GM12878 (cell line): Measurements from ENCODE around the gene ANKRD40CL. TPM values are rescaled to one million over a fixed set of nuclear protein-coding genes. Genes with fewer than 3 reads are reported as not detected.

ENCODE experiments used
- ATAC-seq: fragments of 200-7000 bp; cut with Tn5 transposase; 3 replicates; pipeline ENCODE4 v1.9.1; 2020; ENCODE audit warnings: mild to moderate bottlenecking, moderate library complexity
- BruUV-seq: library from RNA; stranded (reverse); fragments of 400-500 nt; replicated peaks from 2 replicates; lab custom pipeline; 2021; lab: Mats Ljungman, UMichigan
- CTCF ChIA-PET: fragments of 300-600 bp; sonication (Branson Sonifier 250); formaldehyde crosslinking; extraction: SDS; loops from one replicate; lab custom pipeline; 2021; ENCODE audit warnings: inconsistent platforms; lab: Yijun Ruan, JAX
- POLR2A ChIA-PET: fragments of 350-600 bp; formaldehyde crosslinking; extraction: SDS; loops from one replicate; lab custom pipeline; 2021; ENCODE audit warnings: inconsistent platforms; lab: Charles Lee
- RAD21 ChIA-PET: fragments of 300-600 bp; sonication (Branson Sonifier 250); formaldehyde crosslinking; loops from one replicate; lab custom pipeline; 2023; ENCODE audit warnings: antibody characterized with exemption; ENCODE audit not compliant: unreplicated experiment; lab: Charles Lee
- SMC1A ChIA-PET: fragments of 300-600 bp; sonication (Branson Sonifier 250); formaldehyde crosslinking; loops from one replicate; lab custom pipeline; 2023; ENCODE audit not compliant: unreplicated experiment, uncharacterized antibody; lab: Charles Lee
- DNase-seq: peaks from one replicate; pipeline ENCODE4 v3.0.0-alpha.2; 2011; ENCODE audit warnings: low read depth, low spot score
- FAIRE-seq: peaks from 3 replicates; lab custom pipeline; 2011; peaks lifted over from hg19 to GRCh38; lab: Jason Lieb, UNC
- H2AFZ ChIP-seq: 2 replicates; pipeline ENCODE4 v1.6.0; 2011; ENCODE audit warnings: low read depth, low read length, control low read depth; ENCODE audit not compliant: control insufficient read depth
- H3K27ac ChIP-seq: 2 replicates; pipeline ENCODE4 v1.5.1; 2011; ENCODE audit warnings: control low read depth; ENCODE audit not compliant: control insufficient read depth, insufficient read depth
- H3K27me3 ChIP-seq, 2 experiments: replicated peaks in 1 of 2; 2 replicates each; pipeline versions ENCODE4 v1.6.0 to v1.6.1; 2011; ENCODE audit warnings: low read length in 1 of 2; ENCODE audit not compliant: control insufficient read depth in 2 of 2, insufficient read depth in 2 of 2
- H3K36me3 ChIP-seq, 2 experiments: 2 replicates each; pipeline ENCODE4 v1.5.1; 2011; ENCODE audit warnings: low read length in 1 of 2; ENCODE audit not compliant: control insufficient read depth in 2 of 2, insufficient read depth in 2 of 2
- H3K4me1 ChIP-seq: 2 replicates; pipeline ENCODE4 v1.6.1; 2011; ENCODE audit warnings: mild to moderate bottlenecking, low read length, moderate library complexity, mixed read lengths; ENCODE audit not compliant: control insufficient read depth, insufficient read depth
- H3K4me2 ChIP-seq: 2 replicates; pipeline ENCODE4 v1.6.0; 2011; ENCODE audit warnings: control low read depth; ENCODE audit not compliant: control insufficient read depth, insufficient read depth
- H3K4me3 ChIP-seq: fragments of 200-600 bp; sonication (generic); 2 replicates; pipeline ENCODE4 v1.5.1; 2016
- H3K79me2 ChIP-seq: 2 replicates; pipeline ENCODE4 v1.6.0; 2011; ENCODE audit warnings: low read length; ENCODE audit not compliant: control insufficient read depth, insufficient read depth
- H3K9ac ChIP-seq: 2 replicates; pipeline ENCODE4 v1.8.0; 2011; ENCODE audit warnings: low read length, control low read depth, mixed read lengths; ENCODE audit not compliant: control insufficient read depth, insufficient read depth
- H3K9me3 ChIP-seq: replicated peaks from 3 replicates; pipeline ENCODE4 v1.5.1; 2011; ENCODE audit warnings: mild to moderate bottlenecking, low read length; ENCODE audit not compliant: control insufficient read depth, insufficient read depth
- H4K20me1 ChIP-seq: 2 replicates; pipeline ENCODE4 v1.6.0; 2011; ENCODE audit not compliant: control insufficient read depth, insufficient read depth
- KDM1A ChIP-seq: fragments of 200-600 bp; sonication (generic); IDR thresholded peaks from 2 replicates; pipeline ENCODE4 v1.6.1; 2016; ENCODE audit warnings: borderline replicate concordance
- MTA2 ChIP-seq: fragments of 450-650 bp; IDR thresholded peaks from 2 replicates; pipeline ENCODE4 v1.6.1; 2016; ENCODE audit warnings: low read depth, mild to moderate bottlenecking, moderate library complexity
- MYC ChIP-seq: IDR thresholded peaks from 2 replicates; pipeline ENCODE4 v1.6.1; 2011; ENCODE audit warnings: mild to moderate bottlenecking, low read length, moderate library complexity, inconsistent platforms; ENCODE audit not compliant: insufficient read depth, insufficient replicate concordance, insufficient read length, severe bottlenecking
- NBN ChIP-seq: fragments of 450-650 bp; IDR thresholded peaks from 2 replicates; pipeline ENCODE4 v1.6.1; 2016
- SKIL ChIP-seq: fragments of 450-650 bp; IDR thresholded peaks from 2 replicates; pipeline ENCODE4 v1.6.1; 2017; ENCODE audit warnings: mild to moderate bottlenecking, low read depth, inconsistent platforms; ENCODE audit not compliant: poor library complexity, severe bottlenecking
- TCF3 ChIP-seq: IDR thresholded peaks from 2 replicates; pipeline ENCODE4 v1.6.1; 2012; ENCODE audit warnings: low read depth, mild to moderate bottlenecking, low read length, borderline replicate concordance; ENCODE audit not compliant: insufficient read depth
- WRNIP1 ChIP-seq: IDR thresholded peaks from 2 replicates; pipeline ENCODE4 v1.6.1; 2011; ENCODE audit warnings: low read depth, low read length, improper control_type of control experiment, borderline replicate concordance
- ZNF384 ChIP-seq: IDR thresholded peaks from 2 replicates; pipeline ENCODE4 v1.6.1; 2012; ENCODE audit warnings: low read depth, mild to moderate bottlenecking, low read length, improper control_type of control experiment, borderline replicate concordance
- in situ Hi-C: fragments of 300-500 bp; cut with MboI; formaldehyde crosslinking; loops from 9 replicates; pipeline ENCODE4 v1.14.3; 2018; ENCODE audit warnings: mixed read lengths
- intact Hi-C: fragments of 100-400 bp; cut with micrococcal nuclease; formaldehyde crosslinking; loops from one replicate; pipeline ENCODE4 v1.14.2; 2022; ENCODE audit not compliant: unreplicated experiment
- polyA plus RNA-seq, 11 experiments: library from polyadenylated mRNA; depleted of rRNA in 4 of 11; unstranded in 6 of 11; stranded (reverse) in 5 of 11; fragments of >200 nt; fragmentation: Nextera tagmentation in 4 of 11; fragmentation: Illumina TruSeq in 1 of 11; extraction: Ambion mirVana in 4 of 11; extraction: Trizol in 1 of 11; gene quantifications; 1 replicate in 1 of 11; 2 replicates in 10 of 11; pipeline versions ENCODE4 v1.2.1 to v1.2.3, GENCODE V29; 2011 to 2016; ENCODE audit warnings: inconsistent platforms in 2 of 11, missing spikeins in 2 of 11, low read depth in 1 of 11
- total RNA-seq, 4 experiments: library from RNA; depleted of rRNA in 3 of 4; stranded (reverse); fragments of >200 nt in 3 of 4; fragmentation: Illumina TruSeq in 1 of 4; extraction: Trizol in 1 of 4; gene quantifications; 2 replicates each; pipeline versions ENCODE4 v1.2.1 to v1.2.3, GENCODE V29; 2013 to 2021

The ANKRD40CL gene
- total and polyA plus RNA-seq, 10 of the 15 experiments (the other 5 are each of a cell fraction or from before 2014, with no cell fraction given) = not detected

GRCh38 chr17:50815400-50815799, 48.1 kb upstream of the ANKRD40CL start (continued):
- TF ChIP-seq SKIL (no peak), TCF3 (no peak)
- TF ChIP-seq, all 136 proteins: peak for 0

GRCh38 chr17:50813583-50813982, 46.3 kb upstream of the ANKRD40CL start:
- RAD21 ChIA-PET = no interaction called here
- no peak for TF ChIP-seq ZNF384
- no peak for TF ChIP-seq NBN
- no peak for TF ChIP-seq MTA2
- TF ChIP-seq TCF3 = no peak
- TF ChIP-seq MYC = no peak
- no peak for TF ChIP-seq KDM1A
- no peak for TF ChIP-seq WRNIP1
- CTCF ChIA-PET = no interaction called here

More at GRCh38 chr17:50813583-50813982, 46.3 kb upstream of the ANKRD40CL start:
- POLR2A ChIA-PET = no interaction called here
- no TSS peak for BruUV-seq
- H3K9me3 ChIP-seq = no peaks in the 10 kb centered on the region
- no peak overlapping the region for H2AFZ ChIP-seq
- in situ Hi-C loops (no loop called here), intact Hi-C loops (no loop called here)
- H3K36me3 ChIP-seq = no peaks in the 10 kb centered on the region
- SMC1A ChIA-PET = interaction anchor here (1.1 kb wide), 1 partner anchor 11 kb away, joined by 3 read pairs; no protein-coding TSS in a partner anchor
- H3K9ac ChIP-seq = no peak overlapping the region
- no peak for ATAC-seq
- FAIRE-seq = no peak
- H3K27ac ChIP-seq = no peak overlapping the region
- no peak overlapping the region for H3K4me2 ChIP-seq
- no peaks in the 10 kb centered on the region; a peak in 1 of 4 replicates for H3K27me3 ChIP-seq
- no peaks in the 10 kb centered on the region for H4K20me1 ChIP-seq
- DNase-seq = no peak
- no peak overlapping the region for H3K4me3 ChIP-seq
- H3K79me2 ChIP-seq = no peaks in the 10 kb centered on the region
- no peaks in the 10 kb centered on the region; the same call in 1 of the 2 replicates for H3K4me1 ChIP-seq
